Transverse colon (tissue), 4 donors: Measurements from ENCODE around the gene DDIT3. TPM values are rescaled to one million over a fixed set of nuclear protein-coding genes. Genes with fewer than 3 reads are reported as not detected.
"Not testable (repeated sequence)": the region's sequence is repeated elsewhere in the genome, so short reads cannot be mapped to it uniquely, and the experiment has no call there.

Source experiments
- DNase-seq: peaks from one replicate; pipeline ENCODE4 v3.0.0-alpha.2; 2019
- H3K27ac ChIP-seq, 4 donors: fragments of 200-600 bp; sonication (generic); 2 replicates each; pipeline ENCODE4 v1.5.1; 2016 to 2018; ENCODE audit warnings: inconsistent platforms in 4 of 4
- H3K27me3 ChIP-seq: fragments of 200-600 bp; sonication (generic); 2 replicates; pipeline ENCODE4 v1.5.1; 2017; ENCODE audit warnings: inconsistent platforms
- H3K36me3 ChIP-seq, 4 donors: fragments of 200-600 bp; sonication (generic); 2 replicates each; pipeline ENCODE4 v1.5.1; 2017 to 2019; ENCODE audit warnings: inconsistent platforms in 4 of 4
- H3K4me1 ChIP-seq, 4 donors: fragments of 200-600 bp; sonication (generic); 2 replicates each; pipeline ENCODE4 v1.5.1; 2017 to 2020; ENCODE audit warnings: inconsistent platforms in 4 of 4
- H3K4me3 ChIP-seq, 4 donors: fragments of 200-600 bp; sonication (generic); 1 replicate in 1 of 4; 2 replicates in 3 of 4; pipeline versions ENCODE4 v1.5.1 to v1.6.1; 2017 to 2019; ENCODE audit warnings: inconsistent platforms in 4 of 4
- H3K9me3 ChIP-seq, 2 donors: fragments of 200-600 bp; sonication (generic); 2 replicates each; pipeline ENCODE4 v1.5.1; 2017 to 2019; ENCODE audit warnings: inconsistent platforms in 2 of 2
- CTCF ChIP-seq, 5 experiments: fragments of 200-600 bp in 3 of 5; fragments of 450-650 bp in 2 of 5; sonication (generic) in 3 of 5; IDR thresholded peaks; 1 replicate in 2 of 5; 2 replicates in 3 of 5; pipeline ENCODE4 v1.5.1; 2016 to 2017; ENCODE audit warnings: antibody characterized with exemption in 5 of 5, inconsistent platforms in 3 of 5, mild to moderate bottlenecking in 2 of 5, moderate library complexity in 1 of 5
- EP300 ChIP-seq: sonication (generic); formaldehyde crosslinking; IDR thresholded peaks from one replicate; pipeline ENCODE4 v1.6.1; 2017; ENCODE audit warnings: antibody characterized with exemption, low read depth
- POLR2A ChIP-seq: fragments of 450-650 bp; IDR thresholded peaks from one replicate; pipeline ENCODE4 v1.6.1; 2016; ENCODE audit warnings: antibody characterized with exemption, mild to moderate bottlenecking, moderate library complexity
- POLR2AphosphoS5 ChIP-seq, 3 donors: sonication (generic); formaldehyde crosslinking; IDR thresholded peaks; one replicate each; pipeline ENCODE4 v1.6.1; 2016; ENCODE audit warnings: antibody characterized with exemption in 3 of 3
- WGBS, 2 donors: methylation state at CpG; one replicate each; pipeline ENCODE4 v1.1.5; 2018; ENCODE audit warnings: low coverage in 1 of 2; 5-methylcytosine and 5-hydroxymethylcytosine counted together
- in situ Hi-C, 4 donors: fragments of 200-750 bp; cut with MboI; loops; one replicate each; pipeline versions ENCODE4 v1.15.0 to v1.15.1; 2017; ENCODE audit warnings: low sequenced_read_pairs in 3 of 4, low pct_ligation_motif_present in 1 of 4, low pct_unique_long_range_greater_than_20kb in 1 of 4
- intact Hi-C: fragments of 100-400 bp; cut with DNase I; formaldehyde crosslinking; loops from one replicate; pipeline ENCODE4 v1.15.1; 2023; ENCODE audit warnings: low total_unique reads
- total RNA-seq, 4 donors: library from RNA; depleted of rRNA; stranded (reverse); fragments of >200 nt; gene quantifications; one replicate each; pipeline ENCODE4 v1.1.0, GENCODE V29; 2016

Gene DDIT3
- total RNA-seq, 4 donors from 2014 or later, result 27.6 to 338 (median 67.6) TPM

DNA sequence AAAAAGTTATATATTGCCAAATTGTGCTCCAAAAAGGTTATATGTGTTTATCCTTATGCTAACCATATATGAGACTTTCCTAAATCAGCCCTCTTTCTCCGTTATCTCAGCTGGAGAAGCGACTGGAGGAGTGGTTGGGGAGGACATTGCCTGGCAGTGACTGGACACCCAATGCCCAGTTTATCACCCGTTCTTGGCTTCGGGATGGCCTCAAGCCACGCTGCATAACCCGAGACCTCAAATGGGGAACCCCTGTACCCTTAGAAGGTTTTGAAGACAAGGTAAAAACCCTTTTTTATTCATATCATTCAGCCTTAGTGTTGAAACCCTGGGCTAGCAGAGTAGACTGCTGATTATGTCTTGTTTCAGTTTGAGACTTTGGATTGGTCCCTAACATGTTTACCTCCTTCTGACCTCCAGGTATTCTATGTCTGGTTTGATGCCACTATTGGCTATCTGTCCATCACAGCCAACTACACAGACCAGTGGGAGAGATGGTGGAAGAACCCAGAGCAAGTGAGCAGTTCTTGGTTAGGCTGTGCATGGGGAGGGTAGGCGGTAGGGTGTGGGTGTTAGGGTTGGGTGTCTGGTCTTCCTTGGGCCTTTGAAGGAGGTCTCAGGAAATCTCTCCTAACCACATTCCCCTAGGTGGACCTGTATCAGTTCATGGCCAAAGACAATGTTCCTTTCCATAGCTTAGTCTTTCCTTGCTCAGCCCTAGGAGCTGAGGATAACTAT lies 8.6 kb downstream of the DDIT3 start:
- Histone ChIP-seq H3K36me3 (peaks cover 0 to 46% (median 17%) of the 10 kb centered on the region in 4 donors), H3K9me3 (no peaks in the 10 kb centered on the region), H3K4me1 (no peaks in the 10 kb centered on the region), H3K27ac (no peak overlapping the region), H3K4me3 (no peak overlapping the region), H3K27me3 (no peaks in the 10 kb centered on the region)
- in situ Hi-C loops, result no loop called here
- no peak for DNase-seq
- TF ChIP-seq POLR2A (no peak), CTCF (IDR thresholded peaks at IDR 0.05) (no peak), POLR2AphosphoS5 (IDR thresholded peaks at IDR 0.05) (no peak), EP300 (no peak)
- intact Hi-C loops, result no loop called here
- WGBS, 2 donors, result 88 to 100% methylated on average over 1 to 7 of the region's 7 CpGs

DNA sequence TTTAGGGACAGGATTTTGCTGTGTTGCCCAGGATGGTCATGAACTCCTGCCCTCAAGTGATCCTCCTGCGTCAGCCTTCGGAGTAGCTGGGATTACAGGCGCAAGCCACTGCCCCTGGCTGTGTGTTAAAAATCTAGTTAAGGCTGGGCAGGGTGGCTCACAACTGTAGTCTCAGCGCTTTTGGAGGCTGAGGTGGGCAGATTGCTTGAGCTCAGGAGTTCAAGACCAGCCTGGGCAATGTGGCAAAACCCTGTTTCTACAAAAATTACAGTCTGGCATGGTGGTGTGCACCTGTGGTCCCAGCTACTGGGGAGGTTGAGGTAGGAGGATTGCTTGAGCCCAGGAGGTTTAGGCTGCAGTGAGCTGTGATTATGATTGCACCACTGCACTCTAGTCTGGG lies 9.2 kb downstream of the DDIT3 start:
- DNase-seq, result no peak
- Histone ChIP-seq H3K4me3 (no peak overlapping the region), H3K27me3 (no peaks in the 10 kb centered on the region), H3K27ac (no peak overlapping the region), H3K4me1 (no peaks in the 10 kb centered on the region), H3K9me3 (no peaks in the 10 kb centered on the region), H3K36me3 (peaks cover 0 to 43% (median 16%) of the 10 kb centered on the region in 4 donors)
- intact Hi-C loops, result no loop called here
- WGBS, 2 donors, result 100% methylated on average over 4 of the region's 4 CpGs; no CpG with 5 or more reads in 1 of the 2 donors
- in situ Hi-C loops, result no loop called here
- TF ChIP-seq CTCF (IDR thresholded peaks at IDR 0.05) (no peak), POLR2A (no peak), EP300 (no peak), POLR2AphosphoS5 (IDR thresholded peaks at IDR 0.05) (no peak)

DNA sequence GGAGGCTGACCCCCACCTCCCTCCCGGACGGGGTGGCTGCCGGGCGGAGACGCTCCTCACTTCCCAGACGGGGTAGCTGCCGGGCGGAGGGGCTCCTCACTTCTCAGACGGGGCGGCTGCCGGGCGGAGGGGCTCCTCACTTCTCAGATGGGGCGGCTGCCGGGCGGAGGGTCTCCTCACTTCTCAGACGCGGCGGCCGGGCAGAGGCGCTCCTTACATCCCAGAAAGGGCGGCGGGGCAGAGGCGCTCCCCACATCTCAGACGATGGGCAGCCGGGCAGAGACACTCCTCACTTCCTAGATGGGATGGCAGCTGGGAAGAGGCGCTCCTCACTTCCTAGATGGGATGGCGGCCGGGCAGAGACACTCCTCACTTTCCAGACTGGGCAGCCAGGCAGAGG lies 12.5 kb downstream of the DDIT3 start:
- H3K4me1 ChIP-seq, H3K27ac ChIP-seq, in situ Hi-C loops, DNase-seq, H3K9me3 ChIP-seq, intact Hi-C loops, H3K27me3 ChIP-seq, H3K4me3 ChIP-seq: not testable (repeated sequence)
- 99% methylated on average over 20 of the region's 28 CpGs; no CpG with 5 or more reads in 1 of the 2 donors for WGBS, 2 donors
- peaks cover 0 to 60% (median 21%) of the 10 kb centered on the region in 4 donors for H3K36me3 ChIP-seq

- not testable (repeated sequence) for H3K27me3 ChIP-seq
- 75 to 93% methylated on average over 3 to 4 of the region's 4 CpGs for WGBS, 2 donors
Measured at GRCh38 chr12:57506541-57506940, 13.8 kb downstream of the DDIT3 start.

DNA sequence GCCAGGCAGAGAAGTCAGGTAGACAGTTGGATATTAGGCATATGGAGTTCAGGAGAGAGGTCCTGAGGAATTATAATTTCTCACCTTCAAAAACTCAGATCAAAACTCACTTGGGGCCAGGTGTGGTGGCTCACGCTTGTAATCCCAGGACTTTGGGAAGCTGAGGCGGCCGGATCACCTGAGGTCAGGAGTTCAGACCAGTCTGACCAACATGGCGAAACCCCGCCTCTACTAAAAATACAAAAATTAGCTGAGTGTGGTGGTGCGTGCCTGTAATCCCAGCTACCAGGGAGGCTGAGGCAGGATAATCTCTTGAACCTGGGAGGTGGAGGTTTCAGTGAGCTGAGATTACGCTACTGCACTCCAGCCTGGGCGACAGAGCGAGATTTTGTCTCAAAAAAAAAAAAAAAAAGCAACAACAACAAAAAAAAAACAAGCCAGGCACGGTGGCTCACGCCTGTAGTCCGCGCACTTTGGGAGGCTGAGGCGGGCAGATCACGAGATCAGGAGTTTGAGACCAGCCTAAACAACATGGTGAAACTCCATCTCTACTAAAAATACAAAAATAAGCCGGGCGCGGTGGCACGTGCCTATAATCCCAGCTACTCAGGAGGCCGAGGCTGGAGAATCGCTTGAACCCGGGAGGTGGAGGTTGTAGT lies 17.9 kb downstream of the DDIT3 start:
- WGBS, 2 donors, result 97% methylated on average over 18 to 22 of the region's 22 CpGs
- not testable (repeated sequence) for H3K4me1 ChIP-seq

More at GRCh38 chr12:57506541-57506940, 13.8 kb downstream of the DDIT3 start:
- H3K4me1 ChIP-seq, DNase-seq, H3K9me3 ChIP-seq, intact Hi-C loops, H3K27ac ChIP-seq, H3K4me3 ChIP-seq, in situ Hi-C loops: not testable (repeated sequence)
- peaks cover 0 to 54% (median 19%) of the 10 kb centered on the region in 4 donors for H3K36me3 ChIP-seq

More for the DNA sequence above, 17.9 kb downstream of the DDIT3 start:
- DNase-seq, H3K9me3 ChIP-seq, intact Hi-C loops, in situ Hi-C loops, H3K4me3 ChIP-seq, H3K27me3 ChIP-seq, H3K27ac ChIP-seq: not testable (repeated sequence)
- H3K36me3 ChIP-seq, result peaks cover 0 to 57% (median 29%) of the 10 kb centered on the region in 4 donors
